H9 (cell line): ENCODE results near the gene PHLDA2. TPM values are rescaled to one million over a fixed set of nuclear protein-coding genes. Genes with fewer than 3 reads are reported as not detected.

ENCODE experiments used
- DNase-seq: peaks from one replicate; pipeline ENCODE4 v3.0.0-alpha.2; 2017
- H2AFZ ChIP-seq: one replicate; pipeline ENCODE4 v1.6.1; 2013; ENCODE audit warnings: mild to moderate bottlenecking, low read length, control low read depth, moderate library complexity
- H2AK5ac ChIP-seq: 2 replicates; pipeline ENCODE4 v1.6.1; 2013; ENCODE audit warnings: low read length, control low read depth, mixed read lengths; ENCODE audit not compliant: insufficient read length
- H2BK120ac ChIP-seq: one replicate; pipeline ENCODE4 v1.6.1; 2013; ENCODE audit warnings: low read depth, mild to moderate bottlenecking, low read length, control low read depth, inconsistent platforms; ENCODE audit not compliant: poor library complexity, severe bottlenecking
- H2BK12ac ChIP-seq: 2 replicates; pipeline ENCODE4 v1.6.1; 2013; ENCODE audit warnings: low read length, control low read depth, mixed read lengths, low read depth; ENCODE audit not compliant: insufficient read length
- H2BK15ac ChIP-seq: 2 replicates; pipeline ENCODE4 v1.6.1; 2013; ENCODE audit warnings: low read depth, low read length, control low read depth
- H2BK20ac ChIP-seq: one replicate; pipeline ENCODE4 v1.6.1; 2013; ENCODE audit warnings: low read depth, mild to moderate bottlenecking, low read length, control low read depth, inconsistent platforms; ENCODE audit not compliant: poor library complexity, severe bottlenecking
- H2BK5ac ChIP-seq: 2 replicates; pipeline ENCODE4 v1.6.1; 2013; ENCODE audit warnings: low read length, control low read depth, mixed read lengths; ENCODE audit not compliant: insufficient read length
- H3K14ac ChIP-seq: 2 replicates; pipeline ENCODE4 v1.6.1; 2013; ENCODE audit warnings: low read length, control low read depth; ENCODE audit not compliant: insufficient read depth
- H3K18ac ChIP-seq: 2 replicates; pipeline ENCODE4 v1.6.1; 2013; ENCODE audit warnings: low read depth, mild to moderate bottlenecking, mixed read lengths, low read length, control low read depth; ENCODE audit not compliant: insufficient read length
- H3K23ac ChIP-seq: 2 replicates; pipeline ENCODE4 v1.6.1; 2013; ENCODE audit warnings: low read length, control low read depth, mixed read lengths, low read depth; ENCODE audit not compliant: insufficient read length
- H3K23me2 ChIP-seq: 2 replicates; pipeline ENCODE4 v1.6.1; 2013; ENCODE audit warnings: low read depth, mild to moderate bottlenecking, mixed read lengths, low read length, control low read depth; ENCODE audit not compliant: insufficient read length, poor library complexity, severe bottlenecking
- H3K27ac ChIP-seq: 2 replicates; pipeline ENCODE4 v1.5.1; 2013; ENCODE audit warnings: low read length, control low read depth, mixed read lengths, low read depth; ENCODE audit not compliant: insufficient read length
- H3K27me3 ChIP-seq: 2 replicates; pipeline ENCODE4 v1.6.1; 2013; ENCODE audit warnings: low read length, control low read depth, inconsistent platforms; ENCODE audit not compliant: insufficient read depth
- H3K4ac ChIP-seq: 2 replicates; pipeline ENCODE4 v1.6.1; 2013; ENCODE audit warnings: low read depth, mild to moderate bottlenecking, control low read depth, inconsistent platforms, low read length, moderate library complexity
- H3K4me1 ChIP-seq: 2 replicates; pipeline ENCODE4 v1.6.1; 2013; ENCODE audit warnings: low read length, control low read depth, inconsistent platforms; ENCODE audit not compliant: insufficient read depth
- H3K4me2 ChIP-seq: 2 replicates; pipeline ENCODE4 v1.6.1; 2013; ENCODE audit warnings: low read length, control low read depth, mixed read lengths; ENCODE audit not compliant: insufficient read length, insufficient read depth
- H3K56ac ChIP-seq: 2 replicates; pipeline ENCODE4 v1.6.1; 2013; ENCODE audit warnings: low read depth, mild to moderate bottlenecking, mixed read lengths, low read length, control low read depth; ENCODE audit not compliant: insufficient read length
- H3K79me1 ChIP-seq: 2 replicates; pipeline ENCODE4 v1.6.1; 2013; ENCODE audit warnings: low read depth, mild to moderate bottlenecking, moderate library complexity, low read length, control low read depth, inconsistent platforms; ENCODE audit not compliant: insufficient read depth, poor library complexity, severe bottlenecking
- H3K79me2 ChIP-seq: 2 replicates; pipeline ENCODE4 v1.6.1; 2013; ENCODE audit warnings: low read length, control low read depth, inconsistent platforms; ENCODE audit not compliant: insufficient read depth
- H3K9ac ChIP-seq: 2 replicates; pipeline ENCODE4 v1.6.1; 2013; ENCODE audit warnings: low read length, control low read depth, mixed read lengths; ENCODE audit not compliant: insufficient read length; ENCODE audit errors: extremely low read depth
- H3K9me3 ChIP-seq: one replicate; pipeline ENCODE4 v1.6.1; 2013; ENCODE audit warnings: low read depth, low read length, inconsistent platforms; ENCODE audit not compliant: control insufficient read depth
- H3T11ph ChIP-seq: one replicate; pipeline ENCODE4 v1.6.1; 2013; ENCODE audit warnings: mild to moderate bottlenecking, low read length, control low read depth, inconsistent platforms
- H4K20me1 ChIP-seq: one replicate; pipeline ENCODE4 v1.6.1; 2013; ENCODE audit not compliant: control insufficient read depth, insufficient read length, insufficient read depth
- H4K5ac ChIP-seq: 2 replicates; pipeline ENCODE4 v1.6.1; 2013; ENCODE audit warnings: low read depth, mild to moderate bottlenecking, mixed read lengths, low read length, control low read depth; ENCODE audit not compliant: insufficient read length
- H4K8ac ChIP-seq: replicated peaks from 2 replicates; pipeline ENCODE4 v1.6.1; 2013; ENCODE audit warnings: low read length, control low read depth, mixed read lengths, low read depth; ENCODE audit not compliant: insufficient read length
- H4K91ac ChIP-seq: 2 replicates; pipeline ENCODE4 v1.6.1; 2013; ENCODE audit warnings: low read depth, mild to moderate bottlenecking, moderate library complexity, mixed read lengths, low read length, control low read depth; ENCODE audit not compliant: insufficient read length
- H3K27ac Mint-ChIP-seq, 3 experiments: 2 replicates in 2 of 3; 3 replicates in 1 of 3; pipeline ENCODE4 v1.8.0; 2020 to 2021; ENCODE audit warnings: mixed read lengths in 3 of 3, mild to moderate bottlenecking in 1 of 3, moderate library complexity in 1 of 3
- H3K27me3 Mint-ChIP-seq: 2 replicates; pipeline ENCODE4 v1.8.0; 2021; ENCODE audit warnings: low read depth, mild to moderate bottlenecking, moderate library complexity, mixed read lengths
- H3K36me3 Mint-ChIP-seq, 3 experiments: 2 replicates in 2 of 3; 3 replicates in 1 of 3; pipeline ENCODE4 v1.8.0; 2020 to 2021; ENCODE audit warnings: low read depth in 3 of 3, mixed read lengths in 3 of 3; ENCODE audit not compliant: insufficient read depth in 1 of 3
- H3K4me1 Mint-ChIP-seq, 2 experiments: 2 replicates each; pipeline ENCODE4 v1.8.0; 2020; ENCODE audit warnings: mixed read lengths in 2 of 2
- H3K4me3 Mint-ChIP-seq, 2 experiments: 2 replicates in 1 of 2; 3 replicates in 1 of 2; pipeline ENCODE4 v1.8.0; 2020 to 2021; ENCODE audit warnings: mild to moderate bottlenecking in 2 of 2, mixed read lengths in 2 of 2, moderate library complexity in 1 of 2
- H3K9me3 Mint-ChIP-seq, 2 experiments: 2 replicates in 1 of 2; 3 replicates in 1 of 2; pipeline ENCODE4 v1.8.0; 2020; ENCODE audit warnings: mild to moderate bottlenecking in 2 of 2, mixed read lengths in 2 of 2, moderate library complexity in 1 of 2
- WGBS: extraction: QIAGEN DNeasy Blood & Tissue Kit; methylation state at CpG from one replicate; pipeline ENCODE4 v1.1.7; 2013; ENCODE audit warnings: missing lambda C conversion rate, low lambda C conversion rate, mixed read lengths; ENCODE audit not compliant: insufficient read length; ENCODE audit errors: extremely low coverage; 5-methylcytosine and 5-hydroxymethylcytosine counted together
- total RNA-seq: library from RNA; stranded (reverse); gene quantifications from 2 replicates; pipeline ENCODE4 v1.2.1, GENCODE V29; 2021
- TF ChIP-seq, protein P1 (sequence below): fragments of 200-600 bp; sonication (generic); conservative IDR thresholded peaks from 3 replicates; pipeline ENCODE4 v1.8.0; 2021; ENCODE audit warnings: antibody characterized with exemption, mild to moderate bottlenecking

PHLDA2 gene
- total RNA-seq, 1 experiment from 2014 or later, result 42.8 TPM

DNA sequence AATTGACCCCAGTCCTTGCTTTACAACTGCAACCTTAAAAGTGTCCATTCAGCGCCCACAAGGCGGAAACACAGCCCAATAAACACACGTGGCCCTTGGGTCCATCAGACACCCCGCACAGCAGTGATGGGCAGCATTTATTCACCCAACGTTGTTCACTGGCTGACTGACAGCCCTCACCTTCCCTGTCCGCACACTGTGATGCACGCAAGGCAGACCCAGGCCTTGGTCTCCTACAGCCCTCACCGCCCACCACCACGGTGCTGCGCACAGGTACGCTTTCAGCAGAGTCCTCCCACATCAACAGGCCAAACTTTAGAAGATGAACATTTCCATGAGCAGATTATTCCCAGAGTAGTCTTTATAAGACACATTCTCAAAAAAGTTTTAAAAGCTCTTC, 20.7 kb upstream of the PHLDA2 start:
- Histone ChIP-seq H3K56ac (no peak overlapping the region), H2BK15ac (no peak overlapping the region), H3K23me2 (no peaks in the 10 kb centered on the region), H2BK5ac (no peak overlapping the region), H3K27ac (no peak overlapping the region), H3K79me2 (no peaks in the 10 kb centered on the region; the same call in 1 of the 2 replicates), H3K27me3 (no peaks in the 10 kb centered on the region), H4K91ac (no peak overlapping the region), H2BK20ac (no peak overlapping the region), H3K23ac (no peak overlapping the region), H2BK12ac (no peak overlapping the region), H3K9ac (no peak overlapping the region), H2BK120ac (no peak overlapping the region), H2AFZ (no peak overlapping the region), H3K4me1 (peaks cover 5% of the 10 kb centered on the region; the same call in 1 of the 2 replicates), H2AK5ac (no peak overlapping the region), H4K8ac (no peak overlapping the region), H3K79me1 (no peaks in the 10 kb centered on the region), H3T11ph (no peak overlapping the region), H3K14ac (no peak overlapping the region), H4K5ac (no peak overlapping the region), H3K4ac (no peak overlapping the region), H3K4me2 (no peak overlapping the region), H3K9me3 (no peaks in the 10 kb centered on the region), H4K20me1 (no peaks in the 10 kb centered on the region), H3K18ac (no peak overlapping the region)
- Mint-ChIP-seq H3K36me3 (peaks cover 61 to 88% (median 81%) of the 10 kb centered on the region in 3 experiments), H3K27me3 (no peaks in the 10 kb centered on the region), H3K4me1 (peaks cover 30 to 35% of the 10 kb centered on the region in 2 experiments), H3K4me3 (no peak overlapping the region), H3K27ac (no peak overlapping the region), H3K9me3 (no peaks in the 10 kb centered on the region)
- WGBS, result no CpG with 5 or more reads among the region's 11 CpGs
- no peak for DNase-seq
- TF ChIP-seq, protein P1, sequence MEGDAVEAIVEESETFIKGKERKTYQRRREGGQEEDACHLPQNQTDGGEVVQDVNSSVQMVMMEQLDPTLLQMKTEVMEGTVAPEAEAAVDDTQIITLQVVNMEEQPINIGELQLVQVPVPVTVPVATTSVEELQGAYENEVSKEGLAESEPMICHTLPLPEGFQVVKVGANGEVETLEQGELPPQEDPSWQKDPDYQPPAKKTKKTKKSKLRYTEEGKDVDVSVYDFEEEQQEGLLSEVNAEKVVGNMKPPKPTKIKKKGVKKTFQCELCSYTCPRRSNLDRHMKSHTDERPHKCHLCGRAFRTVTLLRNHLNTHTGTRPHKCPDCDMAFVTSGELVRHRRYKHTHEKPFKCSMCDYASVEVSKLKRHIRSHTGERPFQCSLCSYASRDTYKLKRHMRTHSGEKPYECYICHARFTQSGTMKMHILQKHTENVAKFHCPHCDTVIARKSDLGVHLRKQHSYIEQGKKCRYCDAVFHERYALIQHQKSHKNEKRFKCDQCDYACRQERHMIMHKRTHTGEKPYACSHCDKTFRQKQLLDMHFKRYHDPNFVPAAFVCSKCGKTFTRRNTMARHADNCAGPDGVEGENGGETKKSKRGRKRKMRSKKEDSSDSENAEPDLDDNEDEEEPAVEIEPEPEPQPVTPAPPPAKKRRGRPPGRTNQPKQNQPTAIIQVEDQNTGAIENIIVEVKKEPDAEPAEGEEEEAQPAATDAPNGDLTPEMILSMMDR, result no peak
